Dendritic cell treated with granulocyte-macrophage colony-stimulating factor and Interleukin-4, amounts not matched to agents 40 ng/mL and 50 ng/mL, for 4 days (primary cell): ENCODE results near the gene PDLIM3.

Source experiments
- H3K27ac Mint-ChIP-seq: one replicate; pipeline ENCODE4 v1.8.0; 2022; ENCODE audit warnings: mild to moderate bottlenecking, mixed read lengths
- H3K27me3 Mint-ChIP-seq: one replicate; pipeline ENCODE4 v1.8.0; 2022; ENCODE audit warnings: mild to moderate bottlenecking, mixed read lengths
- H3K36me3 Mint-ChIP-seq: one replicate; pipeline ENCODE4 v1.8.0; 2022; ENCODE audit warnings: low read depth, mixed read lengths
- H3K4me1 Mint-ChIP-seq: one replicate; pipeline ENCODE4 v1.8.0; 2022; ENCODE audit warnings: low read depth, mixed read lengths
- H3K4me3 Mint-ChIP-seq: one replicate; pipeline ENCODE4 v1.8.0; 2022; ENCODE audit warnings: mild to moderate bottlenecking, moderate library complexity, mixed read lengths
- H3K9me3 Mint-ChIP-seq: one replicate; pipeline ENCODE4 v1.8.0; 2022; ENCODE audit warnings: mixed read lengths
- intact Hi-C: fragments of 100-400 bp; cut with micrococcal nuclease; formaldehyde crosslinking; loops from one replicate; pipeline ENCODE4 v1.15.0; 2022

PDLIM3 gene

DNA sequence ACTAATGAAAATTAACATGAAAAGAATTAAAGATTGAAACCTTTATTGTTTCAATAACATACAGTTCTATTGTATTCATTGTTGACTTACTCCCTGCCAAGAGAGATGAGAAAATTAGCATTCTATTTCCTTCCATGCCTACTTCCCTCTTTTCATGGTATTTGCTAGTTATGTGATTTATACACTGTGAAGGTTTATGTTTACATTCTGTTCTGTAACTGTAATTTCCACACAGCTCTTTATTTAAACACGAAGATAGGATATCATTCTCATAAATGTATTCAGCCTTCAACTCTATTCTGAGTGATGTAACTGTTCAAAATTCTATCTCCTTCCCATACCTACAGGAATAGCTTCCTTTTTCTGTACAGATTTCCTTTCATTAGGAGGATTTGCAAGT lies 70.4 kb downstream of the PDLIM3 start:
- intact Hi-C loops = no loop called here
- Mint-ChIP-seq H3K9me3 (peaks cover 6% of the 10 kb centered on the region), H3K27ac (no peak overlapping the region), H3K4me1 (no peaks in the 10 kb centered on the region), H3K36me3 (no peaks in the 10 kb centered on the region), H3K4me3 (no peak overlapping the region), H3K27me3 (peaks cover 54% of the 10 kb centered on the region)

DNA sequence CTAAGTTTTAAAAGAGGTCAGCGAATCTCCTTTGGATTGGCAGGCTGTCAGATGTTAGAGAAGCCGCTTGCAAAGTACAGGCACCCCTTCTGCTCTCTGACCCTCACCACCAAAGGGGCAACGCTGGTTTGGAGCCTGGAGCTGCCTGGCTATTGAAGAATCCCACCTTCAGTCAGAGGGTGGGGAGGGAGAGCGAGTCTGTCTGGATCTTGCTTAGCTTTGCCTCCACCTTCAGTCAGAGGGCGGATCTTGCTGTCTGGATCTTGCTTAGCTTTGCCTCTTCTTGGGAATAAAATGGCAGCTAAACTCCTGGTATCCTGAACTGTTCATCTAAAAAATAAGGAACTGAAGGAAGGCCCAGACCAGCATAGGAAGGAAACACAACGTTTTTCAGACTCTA lies 71.1 kb downstream of the PDLIM3 start:
- Mint-ChIP-seq H3K36me3 (no peaks in the 10 kb centered on the region), H3K4me1 (no peaks in the 10 kb centered on the region), H3K27me3 (peaks cover 54% of the 10 kb centered on the region), H3K4me3 (no peak overlapping the region), H3K27ac (no peak overlapping the region), H3K9me3 (peaks cover 6% of the 10 kb centered on the region)
- intact Hi-C loops = no loop called here

DNA sequence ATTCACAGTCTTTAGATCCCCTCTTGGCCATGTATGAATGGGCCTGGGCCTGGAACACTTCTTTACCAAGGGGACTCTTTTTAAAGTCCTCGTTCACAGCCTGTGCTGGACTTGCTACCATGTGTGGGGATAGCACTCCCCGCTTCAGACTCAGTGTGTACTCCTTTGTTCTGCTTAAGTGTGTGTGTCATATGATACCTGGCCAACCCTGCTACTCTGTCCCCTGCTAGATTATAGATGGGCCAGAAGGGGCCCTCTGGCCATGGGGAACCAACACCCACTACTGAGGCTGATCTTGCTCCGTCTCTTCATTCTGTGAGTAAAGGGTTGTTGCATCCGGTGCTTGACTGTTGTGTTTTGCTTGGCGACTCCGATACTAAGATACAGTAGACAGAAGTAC lies 71.8 kb downstream of the PDLIM3 start:
- no peak overlapping the region for H3K4me3 Mint-ChIP-seq
- intact Hi-C loops = no loop called here
- peaks cover 52% of the 10 kb centered on the region for H3K27me3 Mint-ChIP-seq
- no peak overlapping the region for H3K27ac Mint-ChIP-seq
- no peaks in the 10 kb centered on the region for H3K4me1 Mint-ChIP-seq
- H3K36me3 Mint-ChIP-seq = no peaks in the 10 kb centered on the region
- H3K9me3 Mint-ChIP-seq = no peaks in the 10 kb centered on the region

DNA sequence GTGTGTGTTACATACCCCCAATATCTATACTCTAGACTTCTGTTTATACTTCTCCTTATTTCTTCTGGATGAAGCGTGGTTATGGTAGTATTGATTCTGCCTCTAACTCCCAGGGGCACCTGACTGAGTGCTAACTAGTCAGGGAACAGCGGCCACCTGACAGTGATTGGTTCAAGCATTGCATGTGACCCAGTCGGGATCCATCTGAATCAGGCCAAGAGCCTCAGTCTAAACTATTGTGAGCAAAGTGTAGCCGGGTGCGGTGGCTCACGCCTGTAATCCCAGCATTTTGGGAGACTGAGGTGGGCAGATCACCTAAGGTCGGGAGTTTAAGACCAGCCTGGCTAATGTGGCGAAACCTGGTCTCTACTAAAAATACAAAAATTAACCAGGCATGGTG lies 73.7 kb downstream of the PDLIM3 start:
- no peak overlapping the region for H3K4me3 Mint-ChIP-seq
- H3K27ac Mint-ChIP-seq = no peak overlapping the region
- no peaks in the 10 kb centered on the region for H3K4me1 Mint-ChIP-seq
- no peaks in the 10 kb centered on the region for H3K36me3 Mint-ChIP-seq
- no peaks in the 10 kb centered on the region for H3K9me3 Mint-ChIP-seq
- intact Hi-C loops = no loop called here
- peaks cover 47% of the 10 kb centered on the region for H3K27me3 Mint-ChIP-seq

DNA sequence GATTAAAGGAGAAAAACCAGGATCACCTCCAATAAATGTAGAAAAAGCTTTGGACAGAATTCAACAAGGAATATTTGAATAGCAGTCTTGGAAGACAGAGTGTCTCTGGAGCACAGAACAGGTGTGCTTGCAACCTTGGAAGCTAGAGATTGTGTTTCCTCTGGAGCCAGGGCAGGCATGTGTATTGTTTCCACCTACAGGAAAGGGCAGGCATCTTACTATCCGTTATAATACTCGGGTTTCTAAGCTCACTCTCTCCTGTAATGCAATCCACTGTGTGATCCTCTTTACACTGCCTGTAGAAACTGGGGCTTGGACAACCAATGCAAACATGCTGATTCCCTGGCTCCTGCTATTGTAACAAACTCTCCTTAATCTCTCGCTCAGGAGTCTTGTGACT lies 78.2 kb downstream of the PDLIM3 start:
- Mint-ChIP-seq H3K36me3 (no peaks in the 10 kb centered on the region), H3K4me1 (no peaks in the 10 kb centered on the region), H3K4me3 (no peak overlapping the region), H3K27me3 (peaks cover 34% of the 10 kb centered on the region), H3K9me3 (no peaks in the 10 kb centered on the region), H3K27ac (no peak overlapping the region)
- intact Hi-C loops = no loop called here

DNA sequence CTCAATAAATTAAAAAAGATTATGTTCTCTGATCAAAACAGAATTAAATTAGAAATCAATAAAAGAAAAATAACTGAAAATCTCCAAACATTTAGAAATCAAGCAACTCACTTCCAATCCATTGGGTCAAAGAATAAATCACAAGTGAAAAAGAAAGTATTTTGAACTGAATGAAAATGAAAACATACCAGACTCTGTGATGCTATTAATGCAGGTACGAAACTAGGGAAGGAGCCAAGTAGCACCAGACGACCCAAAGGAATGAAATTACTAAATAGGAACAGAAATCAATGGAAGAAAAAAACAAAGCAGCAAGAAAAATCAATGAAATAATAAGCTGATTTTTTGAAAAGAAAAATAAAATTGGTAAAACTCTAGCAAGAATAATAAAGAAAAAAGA lies 79.2 kb downstream of the PDLIM3 start:
- peaks cover 28% of the 10 kb centered on the region for H3K27me3 Mint-ChIP-seq
- intact Hi-C loops = no loop called here
- no peaks in the 10 kb centered on the region for H3K4me1 Mint-ChIP-seq
- no peaks in the 10 kb centered on the region for H3K9me3 Mint-ChIP-seq
- H3K4me3 Mint-ChIP-seq = no peak overlapping the region
- no peaks in the 10 kb centered on the region for H3K36me3 Mint-ChIP-seq
- no peak overlapping the region for H3K27ac Mint-ChIP-seq
